GM23248 (cell line): Measurements from ENCODE around the gene NID2. TPM values are rescaled to one million over a fixed set of nuclear protein-coding genes. Genes with fewer than 3 reads are reported as not detected.

Source experiments
- DNase-seq: peaks from one replicate; pipeline ENCODE4 v3.0.0-alpha.2; 2015
- H2AFZ ChIP-seq: fragments of 200-600 bp; sonication (generic); 2 replicates; pipeline ENCODE4 v1.6.1; 2016; ENCODE audit warnings: antibody characterized with exemption
- H3F3A ChIP-seq: fragments of 200-600 bp; sonication (generic); 2 replicates; pipeline ENCODE4 v1.6.1; 2016; ENCODE audit warnings: mild to moderate bottlenecking, antibody characterized with exemption, mixed run types; ENCODE audit not compliant: insufficient read depth
- H3K27ac ChIP-seq: fragments of 200-600 bp; sonication (generic); 2 replicates; pipeline ENCODE4 v1.5.1; 2016; ENCODE audit warnings: mild to moderate bottlenecking
- H3K27me3 ChIP-seq: fragments of 200-600 bp; sonication (generic); replicated peaks from 2 replicates; pipeline ENCODE4 v1.6.1; 2016; ENCODE audit warnings: mild to moderate bottlenecking; ENCODE audit not compliant: insufficient read depth
- H3K36me3 ChIP-seq: fragments of 200-600 bp; sonication (generic); 2 replicates; pipeline ENCODE4 v1.6.1; 2016; ENCODE audit warnings: low read depth, mild to moderate bottlenecking
- H3K4me1 ChIP-seq: fragments of 200-600 bp; sonication (generic); 2 replicates; pipeline ENCODE4 v1.6.1; 2016; ENCODE audit warnings: mild to moderate bottlenecking; ENCODE audit not compliant: insufficient read depth
- H3K4me2 ChIP-seq: fragments of 200-600 bp; sonication (generic); one replicate; pipeline ENCODE4 v1.6.1; 2016; ENCODE audit warnings: mild to moderate bottlenecking; ENCODE audit not compliant: unreplicated experiment
- H3K4me3 ChIP-seq: fragments of 200-600 bp; sonication (generic); 2 replicates; pipeline ENCODE4 v1.5.1; 2016; ENCODE audit warnings: mild to moderate bottlenecking
- H3K79me2 ChIP-seq: fragments of 200-600 bp; sonication (generic); 2 replicates; pipeline ENCODE4 v1.6.1; 2016; ENCODE audit warnings: mild to moderate bottlenecking; ENCODE audit not compliant: insufficient read depth
- H3K9ac ChIP-seq: fragments of 200-600 bp; sonication (generic); 2 replicates; pipeline ENCODE4 v1.6.1; 2016; ENCODE audit warnings: mild to moderate bottlenecking
- H3K9me2 ChIP-seq: fragments of 200-600 bp; sonication (generic); 2 replicates; pipeline ENCODE4 v1.6.1; 2016; ENCODE audit warnings: mixed run types, mild to moderate bottlenecking, moderate library complexity; ENCODE audit not compliant: insufficient read depth
- H3K9me3 ChIP-seq: fragments of 200-600 bp; sonication (generic); one replicate; pipeline ENCODE4 v1.6.1; 2017; ENCODE audit warnings: low read depth
- H4K20me1 ChIP-seq: fragments of 200-600 bp; sonication (generic); 2 replicates; pipeline ENCODE4 v1.6.0; 2016; ENCODE audit not compliant: insufficient read depth
- EZH2 ChIP-seq: fragments of 200-600 bp; sonication (generic); IDR thresholded peaks from 2 replicates; pipeline ENCODE4 v1.6.1; 2018; ENCODE audit warnings: antibody characterized with exemption, mild to moderate bottlenecking; ENCODE audit not compliant: insufficient read depth, poor library complexity, severe bottlenecking
- EZH2phosphoT487 ChIP-seq: fragments of 200-600 bp; sonication (generic); IDR thresholded peaks from 2 replicates; pipeline ENCODE4 v1.6.1; 2018; ENCODE audit warnings: antibody characterized with exemption, moderate library complexity, mild to moderate bottlenecking, low read depth; ENCODE audit not compliant: insufficient read depth
- WGBS, 2 experiments: methylation state at CpG; one replicate each; pipeline ENCODE4 v1.1.6; 2015 to 2017; ENCODE audit warnings: low lambda C conversion rate in 2 of 2, low coverage in 1 of 2; ENCODE audit errors: missing lambda C conversion rate in 2 of 2; 5-methylcytosine and 5-hydroxymethylcytosine counted together
- in situ Hi-C: fragments of 300-500 bp; cut with MboI; formaldehyde crosslinking; loops from 2 replicates; pipeline ENCODE4 v1.15.0; 2020
- polyA plus RNA-seq: library from polyadenylated mRNA; unstranded; fragments of >200 nt; fragmentation: Nextera tagmentation; extraction: Ambion mirVana; gene quantifications from 2 replicates; pipeline ENCODE4 v1.2.1, GENCODE V29; 2016
- total RNA-seq: library from RNA; depleted of rRNA; stranded (reverse); fragments of >200 nt; shearing (Covaris generic); gene quantifications from 2 replicates; pipeline ENCODE4 v1.2.3, GENCODE V29; 2014

NID2 gene
- total and polyA plus RNA-seq, 2 experiments from 2014 or later = 39.8 to 59.8 TPM

DNA sequence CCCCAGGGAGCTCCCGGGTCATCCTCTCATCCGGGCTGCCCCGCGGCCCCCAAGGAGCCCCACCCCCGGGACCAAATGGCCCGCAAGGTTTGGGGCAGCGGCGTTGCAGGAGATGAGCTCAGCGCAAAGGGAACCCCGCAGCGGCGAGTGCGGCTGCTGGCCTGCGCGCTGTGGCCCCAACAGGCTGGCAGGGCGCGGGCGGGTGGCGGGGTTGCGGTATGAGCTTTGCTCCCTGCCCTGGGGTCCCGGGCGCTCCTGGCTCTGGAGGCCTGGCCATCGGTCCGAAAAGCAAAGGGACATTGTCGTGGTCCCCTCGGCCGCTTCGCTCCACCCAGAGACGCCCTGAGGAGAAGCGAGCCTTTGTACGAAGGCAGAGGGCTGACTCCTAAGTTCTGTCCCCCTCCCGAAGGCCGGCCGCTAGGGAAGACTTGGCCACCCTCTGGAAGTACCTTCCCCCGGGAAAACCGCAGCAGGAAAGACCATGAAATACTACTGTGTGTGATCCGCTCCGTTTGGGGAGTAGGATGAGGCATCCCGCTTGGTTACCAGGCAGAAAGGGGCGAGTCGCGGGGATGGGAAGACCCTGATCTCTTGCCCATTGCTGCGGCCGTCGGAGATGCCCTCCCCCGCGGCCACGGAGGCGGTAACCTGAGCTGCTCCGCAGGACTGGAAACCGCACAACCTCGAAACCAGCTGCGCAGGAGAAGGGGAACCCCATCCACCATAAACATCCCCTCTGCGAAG lies 620 bp upstream of the NID2 start:
- H3K4me3 ChIP-seq = peak overlapping the region; percentile 91
- peak overlapping the region; percentile 73 for H3K27ac ChIP-seq
- WGBS, 2 experiments = 29 to 32% methylated on average over 35 to 54 of the region's 54 CpGs
- H3K9ac ChIP-seq = peak overlapping the region; percentile 95
- no peaks in the 10 kb centered on the region for H3K27me3 ChIP-seq
- in situ Hi-C loops = no loop called here
- no peak for DNase-seq
- H2AFZ ChIP-seq = peak overlapping the region; percentile 87
- peaks cover 29% of the 10 kb centered on the region for H3K4me1 ChIP-seq
- TF ChIP-seq EZH2phosphoT487 (no peak), EZH2 (no peak)
- no peaks in the 10 kb centered on the region for H4K20me1 ChIP-seq
- peaks cover 22% of the 10 kb centered on the region for H3K79me2 ChIP-seq
- peaks cover 45% of the 10 kb centered on the region for H3F3A ChIP-seq
- H3K36me3 ChIP-seq = no peaks in the 10 kb centered on the region
- peak overlapping the region; percentile 75 for H3K4me2 ChIP-seq
- no peaks in the 10 kb centered on the region for H3K9me3 ChIP-seq
- H3K9me2 ChIP-seq = 0 out of 2 replicates have a peak, but pooled peaks cover 4% of the 10 kb centered on the region

DNA sequence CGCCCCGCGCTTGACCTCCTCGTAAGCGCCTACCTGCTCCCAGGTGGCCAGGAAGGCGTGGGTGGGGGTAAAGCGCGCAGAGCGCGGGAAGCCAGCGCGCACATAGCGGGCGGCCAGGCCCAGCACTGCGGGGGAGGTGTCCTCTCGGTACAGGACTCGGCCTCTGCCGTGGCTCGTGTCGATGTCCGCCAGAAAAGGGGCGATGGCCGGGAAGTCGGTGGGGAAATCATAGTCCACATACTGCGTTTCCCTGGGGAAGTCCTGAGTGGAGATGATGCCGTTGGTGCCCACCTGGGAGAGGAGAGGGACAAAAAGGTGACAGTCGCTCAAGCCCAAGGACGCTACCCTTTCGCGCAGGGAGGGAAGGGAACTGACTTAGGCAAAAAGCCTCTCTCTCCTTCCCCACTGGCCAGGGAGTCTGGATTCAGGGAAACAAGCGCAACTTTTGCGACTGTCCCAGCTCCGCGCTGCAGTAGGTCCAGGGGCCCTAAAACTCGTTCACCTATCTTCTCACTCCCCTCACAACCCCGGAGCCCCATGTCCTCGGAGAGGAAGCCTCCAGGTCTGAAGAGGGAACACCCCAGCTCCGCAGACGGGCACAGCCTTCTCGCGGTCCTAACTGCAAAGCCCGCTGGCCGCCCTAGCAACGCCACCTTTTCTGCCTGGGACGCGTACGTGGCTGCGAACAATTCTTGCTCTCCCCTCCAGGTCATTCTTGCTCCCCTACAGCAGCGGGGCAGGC lies 815 bp downstream of the NID2 start:
- Histone ChIP-seq H4K20me1 (no peaks in the 10 kb centered on the region), H3F3A (peaks cover 33% of the 10 kb centered on the region), H3K36me3 (no peaks in the 10 kb centered on the region), H3K4me1 (peaks cover 25% of the 10 kb centered on the region), H3K79me2 (peaks cover 22% of the 10 kb centered on the region), H2AFZ (peak overlapping the region; percentile 87), H3K27ac (peak overlapping the region; percentile 73), H3K9me2 (0 out of 2 replicates have a peak, but pooled peaks cover 4% of the 10 kb centered on the region), H3K4me3 (peak overlapping the region; percentile 91), H3K9me3 (no peaks in the 10 kb centered on the region), H3K9ac (peak overlapping the region; percentile 95), H3K4me2 (peak overlapping the region; percentile 91), H3K27me3 (no peaks in the 10 kb centered on the region)
- peak; percentile 80 for DNase-seq
- TF ChIP-seq EZH2 = no peak
- no peak for TF ChIP-seq EZH2phosphoT487
- 27 to 30% methylated on average over 48 to 49 of the region's 49 CpGs for WGBS, 2 experiments
- in situ Hi-C loops = no loop called here

DNA sequence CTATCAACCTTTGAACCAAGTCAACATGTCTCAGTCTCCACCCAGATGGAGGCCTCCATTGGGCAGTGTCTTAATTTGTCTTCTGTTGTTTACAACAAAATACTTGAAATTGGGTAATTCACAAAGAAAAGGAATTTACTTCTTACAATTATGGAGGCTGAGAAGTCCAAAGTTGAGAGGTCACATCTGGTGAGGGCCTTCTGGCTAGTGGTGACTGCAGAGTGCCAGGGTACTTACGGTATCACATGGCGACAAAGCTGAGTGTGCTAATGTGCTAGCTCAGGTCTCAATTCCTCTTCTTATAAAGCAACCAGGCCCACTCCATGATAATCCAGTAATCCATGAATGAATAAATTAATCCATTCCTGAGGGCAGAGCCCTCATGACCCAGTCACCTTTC lies 4.7 kb downstream of the NID2 start:
- Histone ChIP-seq H3K27ac (no peak overlapping the region), H3F3A (peaks cover 2% of the 10 kb centered on the region; the same call in 1 of the 2 replicates), H3K36me3 (no peaks in the 10 kb centered on the region), H3K4me2 (no peak overlapping the region), H3K4me3 (no peak overlapping the region), H3K79me2 (peaks cover 28% of the 10 kb centered on the region), H3K9me3 (no peaks in the 10 kb centered on the region), H3K9ac (no peak overlapping the region), H3K9me2 (0 out of 2 replicates have a peak, but pooled peaks cover 4% of the 10 kb centered on the region), H3K4me1 (peaks cover 25% of the 10 kb centered on the region), H3K27me3 (no peaks in the 10 kb centered on the region), H4K20me1 (no peaks in the 10 kb centered on the region), H2AFZ (no peak overlapping the region)
- in situ Hi-C loops = no loop called here
- DNase-seq = no peak
- 98 to 100% methylated on average over 2 of the region's 2 CpGs for WGBS, 2 experiments
- no peak for TF ChIP-seq EZH2
- no peak for TF ChIP-seq EZH2phosphoT487

- H3K79me2 ChIP-seq = peaks cover 24% of the 10 kb centered on the region
- H4K20me1 ChIP-seq = no peaks in the 10 kb centered on the region
- peak; percentile 55 for DNase-seq
- in situ Hi-C loops = no loop called here
- no peaks in the 10 kb centered on the region for H3K27me3 ChIP-seq
- H3F3A ChIP-seq = peaks cover 2% of the 10 kb centered on the region; the same call in 1 of the 2 replicates
- H3K4me2 ChIP-seq = peak overlapping the region; percentile 3
- H3K9me3 ChIP-seq = no peaks in the 10 kb centered on the region
- TF ChIP-seq EZH2phosphoT487 = no peak
- TF ChIP-seq EZH2 = no peak
- no peak overlapping the region for H2AFZ ChIP-seq
- 0 out of 2 replicates have a peak, but pooled peaks cover 4% of the 10 kb centered on the region for H3K9me2 ChIP-seq
- H3K4me3 ChIP-seq = no peak overlapping the region
- peaks cover 29% of the 10 kb centered on the region for H3K4me1 ChIP-seq
- 46 to 54% methylated on average over 2 of the region's 2 CpGs for WGBS, 2 experiments
- no peak overlapping the region for H3K27ac ChIP-seq
- H3K9ac ChIP-seq = no peak overlapping the region
- H3K36me3 ChIP-seq = no peaks in the 10 kb centered on the region
These were observed 5.8 kb downstream of the NID2 start for GRCh38 chr14:52063052-52063462.
